OCI-LY7 (cell line): ENCODE data around the gene GALNT10. TPM values are rescaled to one million over a fixed set of nuclear protein-coding genes. Genes with fewer than 3 reads are reported as not detected.

Source experiments
- BruUV-seq: library from RNA; stranded (reverse); fragments of 400-500 nt; replicated peaks from 2 replicates; lab custom pipeline; 2021; lab: Mats Ljungman, UMichigan
- CTCF ChIA-PET: fragments of 300-600 bp; sonication (Branson Sonifier 250); formaldehyde crosslinking; loops from one replicate; lab custom pipeline; 2022; ENCODE audit warnings: antibody characterized with exemption; ENCODE audit not compliant: unreplicated experiment; lab: Charles Lee
- POLR2A ChIA-PET: fragments of 300-600 bp; sonication (Branson Sonifier 250); formaldehyde crosslinking; loops from one replicate; lab custom pipeline; 2022; ENCODE audit warnings: antibody characterized with exemption; lab: Charles Lee
- DNase-seq: peaks from one replicate; pipeline ENCODE4 v3.0.0-alpha.2; 2015; ENCODE audit warnings: low spot score
- H2AFZ ChIP-seq: fragments of 200-600 bp; sonication (generic), shearing (Covaris generic); 2 replicates; pipeline ENCODE4 v1.6.1; 2014; ENCODE audit warnings: mild to moderate bottlenecking, antibody characterized with exemption, low read length, moderate library complexity
- H3K27ac ChIP-seq: fragments of 200-600 bp; sonication (generic); 2 replicates; pipeline ENCODE4 v1.5.1; 2014; ENCODE audit warnings: mixed run types, low read depth, mild to moderate bottlenecking, moderate library complexity, low read length, inconsistent platforms; ENCODE audit not compliant: poor library complexity, severe bottlenecking
- H3K36me3 ChIP-seq: fragments of 200-600 bp; sonication (generic); 2 replicates; pipeline ENCODE4 v1.6.1; 2014; ENCODE audit warnings: mild to moderate bottlenecking, antibody characterized with exemption, low read length, moderate library complexity, mixed read lengths; ENCODE audit not compliant: insufficient read depth
- H3K4me1 ChIP-seq: fragments of 200-600 bp; sonication (generic); 2 replicates; pipeline ENCODE4 v1.5.1; 2014; ENCODE audit warnings: mild to moderate bottlenecking, low read length; ENCODE audit not compliant: insufficient read depth, poor library complexity, severe bottlenecking
- H3K4me2 ChIP-seq: fragments of 200-600 bp; sonication (generic); 2 replicates; pipeline ENCODE4 v1.6.1; 2014; ENCODE audit warnings: mild to moderate bottlenecking, low read length
- H3K4me3 ChIP-seq: fragments of 200-600 bp; sonication (generic); 2 replicates; pipeline ENCODE4 v1.5.1; 2014; ENCODE audit warnings: mild to moderate bottlenecking, low read depth, low read length; ENCODE audit not compliant: poor library complexity, severe bottlenecking
- H3K79me2 ChIP-seq: fragments of 200-600 bp; sonication (generic); 2 replicates; pipeline ENCODE4 v1.6.1; 2016; ENCODE audit warnings: low read depth, mild to moderate bottlenecking, low read length, moderate library complexity, mixed read lengths; ENCODE audit not compliant: insufficient read depth
- H3K9me2 ChIP-seq: fragments of 200-600 bp; sonication (generic); 2 replicates; pipeline ENCODE4 v1.6.1; 2016; ENCODE audit warnings: mild to moderate bottlenecking, low read length, mixed read lengths; ENCODE audit not compliant: insufficient read depth
- H3K9me3 ChIP-seq: fragments of 200-600 bp; sonication (generic); 2 replicates; pipeline ENCODE4 v1.6.1; 2014; ENCODE audit warnings: mild to moderate bottlenecking, mixed run types, low read length, mixed read lengths
- H4K20me1 ChIP-seq: fragments of 200-600 bp; sonication (generic); 2 replicates; pipeline ENCODE4 v1.6.1; 2014; ENCODE audit warnings: mild to moderate bottlenecking, antibody characterized with exemption, low read length, moderate library complexity, mixed read lengths; ENCODE audit not compliant: insufficient read depth
- EZH2phosphoT487 ChIP-seq: fragments of 200-600 bp; sonication (generic); IDR thresholded peaks from 2 replicates; pipeline ENCODE4 v1.6.1; 2018; ENCODE audit warnings: low read depth, borderline replicate concordance, mild to moderate bottlenecking, mixed run types, antibody characterized with exemption, low read length, moderate library complexity, mixed read lengths
- intact Hi-C: fragments of 100-400 bp; cut with micrococcal nuclease; formaldehyde crosslinking; loops from one replicate; pipeline ENCODE4 v1.10.0; 2022; ENCODE audit not compliant: unreplicated experiment
- total RNA-seq, 2 experiments: library from RNA; depleted of rRNA in 1 of 2; stranded (reverse); fragments of >200 nt in 1 of 2; shearing (Covaris generic) in 1 of 2; gene quantifications; 2 replicates each; pipeline ENCODE4 v1.2.3, GENCODE V29; 2014 to 2022
- TF ChIP-seq, protein P1 (sequence below): fragments of 200-600 bp; sonication (generic); conservative IDR thresholded peaks from 2 replicates; pipeline ENCODE4 v1.5.1; 2014; ENCODE audit warnings: mild to moderate bottlenecking, antibody characterized with exemption, low read length, moderate library complexity, mixed read lengths

The GALNT10 gene
- total RNA-seq, 2 experiments from 2014 or later: 7.3 to 20.6 TPM

DNA sequence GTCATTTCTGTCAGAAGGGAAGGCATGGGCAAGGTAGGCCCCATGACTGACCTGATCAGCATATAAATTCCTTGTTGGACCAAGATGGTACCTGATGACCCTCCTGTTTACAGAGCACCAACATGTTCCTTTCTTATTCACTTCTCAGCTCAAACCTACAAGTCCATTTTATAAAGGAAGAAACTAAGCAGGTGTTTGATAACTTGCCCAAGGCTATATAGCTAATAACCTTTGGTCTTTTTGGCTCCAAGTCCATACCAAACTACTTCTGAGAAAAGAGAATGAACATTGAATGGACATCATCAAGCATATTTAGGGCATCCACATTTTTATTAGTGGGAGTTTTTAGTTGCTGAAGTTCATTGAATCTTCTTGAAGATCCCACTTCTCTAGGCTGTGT is 125.2 kb downstream of the GALNT10 start:
- no peaks in the 10 kb centered on the region for H3K79me2 ChIP-seq
- no TSS peak for BruUV-seq
- H3K4me1 ChIP-seq: no peaks in the 10 kb centered on the region
- no peaks in the 10 kb centered on the region for H3K36me3 ChIP-seq
- POLR2A ChIA-PET: interaction anchor here (1.7 kb wide), 1 partner anchor 214 kb away, joined by 4 read pairs; no protein-coding TSS in a partner anchor
- no peak overlapping the region for H3K27ac ChIP-seq
- no peak for TF ChIP-seq EZH2phosphoT487
- TF ChIP-seq, protein P1, sequence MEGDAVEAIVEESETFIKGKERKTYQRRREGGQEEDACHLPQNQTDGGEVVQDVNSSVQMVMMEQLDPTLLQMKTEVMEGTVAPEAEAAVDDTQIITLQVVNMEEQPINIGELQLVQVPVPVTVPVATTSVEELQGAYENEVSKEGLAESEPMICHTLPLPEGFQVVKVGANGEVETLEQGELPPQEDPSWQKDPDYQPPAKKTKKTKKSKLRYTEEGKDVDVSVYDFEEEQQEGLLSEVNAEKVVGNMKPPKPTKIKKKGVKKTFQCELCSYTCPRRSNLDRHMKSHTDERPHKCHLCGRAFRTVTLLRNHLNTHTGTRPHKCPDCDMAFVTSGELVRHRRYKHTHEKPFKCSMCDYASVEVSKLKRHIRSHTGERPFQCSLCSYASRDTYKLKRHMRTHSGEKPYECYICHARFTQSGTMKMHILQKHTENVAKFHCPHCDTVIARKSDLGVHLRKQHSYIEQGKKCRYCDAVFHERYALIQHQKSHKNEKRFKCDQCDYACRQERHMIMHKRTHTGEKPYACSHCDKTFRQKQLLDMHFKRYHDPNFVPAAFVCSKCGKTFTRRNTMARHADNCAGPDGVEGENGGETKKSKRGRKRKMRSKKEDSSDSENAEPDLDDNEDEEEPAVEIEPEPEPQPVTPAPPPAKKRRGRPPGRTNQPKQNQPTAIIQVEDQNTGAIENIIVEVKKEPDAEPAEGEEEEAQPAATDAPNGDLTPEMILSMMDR: no peak
- no peak overlapping the region for H3K4me2 ChIP-seq
- no peaks in the 10 kb centered on the region for H3K9me3 ChIP-seq
- H3K9me2 ChIP-seq: no peaks in the 10 kb centered on the region
- DNase-seq: no peak
- H4K20me1 ChIP-seq: no peaks in the 10 kb centered on the region
- CTCF ChIA-PET: no interaction called here
- H2AFZ ChIP-seq: no peak overlapping the region
- H3K4me3 ChIP-seq: no peak overlapping the region
- intact Hi-C loops: no loop called here

DNA sequence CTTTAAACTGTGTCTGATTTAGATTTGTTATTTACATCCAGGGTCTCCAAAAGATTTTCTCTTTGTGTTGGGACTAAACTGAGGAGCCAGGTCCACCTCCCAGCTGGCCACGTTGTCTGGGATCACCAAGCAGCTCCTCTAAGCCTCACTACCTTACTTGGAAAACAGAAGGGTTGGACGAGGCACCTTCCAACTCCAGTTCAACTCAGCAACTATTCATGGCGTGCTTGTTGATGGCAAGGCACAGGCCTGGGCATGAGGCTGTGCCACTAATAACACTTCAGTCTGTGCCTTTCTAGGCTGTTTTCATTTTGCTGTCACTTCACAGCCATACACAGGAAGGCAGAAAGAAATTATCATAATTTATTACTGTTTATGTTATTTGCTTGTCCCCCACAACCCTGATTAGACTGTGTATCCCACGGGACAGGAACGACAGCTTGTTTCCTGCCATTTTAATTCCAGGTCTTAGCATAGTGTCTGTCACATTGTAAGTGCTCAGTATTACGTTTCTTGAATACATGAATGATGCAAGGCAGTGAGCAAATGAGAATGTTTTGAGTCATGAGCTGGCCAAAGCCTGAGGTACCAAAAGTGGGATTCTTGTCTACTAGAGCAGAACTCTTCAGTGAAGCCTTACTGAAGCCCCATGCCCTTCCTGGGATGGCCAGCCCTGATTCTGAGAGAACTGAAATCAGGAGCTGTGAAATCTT is 125.8 kb downstream of the GALNT10 start:
- Histone ChIP-seq H3K79me2 (no peaks in the 10 kb centered on the region), H2AFZ (no peak overlapping the region), H3K4me2 (no peak overlapping the region), H3K27ac (no peak overlapping the region), H3K9me3 (no peaks in the 10 kb centered on the region), H3K4me3 (no peak overlapping the region), H3K36me3 (no peaks in the 10 kb centered on the region), H4K20me1 (no peaks in the 10 kb centered on the region), H3K9me2 (no peaks in the 10 kb centered on the region), H3K4me1 (no peaks in the 10 kb centered on the region)
- BruUV-seq: no TSS peak
- ChIA-PET CTCF (no interaction called here), POLR2A (interaction anchor here (0.6 to 1.1 kb wide), 2 partner anchors 15 to 241 kb away, joined by 3 read pairs; no protein-coding TSS in a partner anchor)
- TF ChIP-seq, protein P1: no peak
- no peak for TF ChIP-seq EZH2phosphoT487
- no peak for DNase-seq
- intact Hi-C loops: no loop called here

DNA sequence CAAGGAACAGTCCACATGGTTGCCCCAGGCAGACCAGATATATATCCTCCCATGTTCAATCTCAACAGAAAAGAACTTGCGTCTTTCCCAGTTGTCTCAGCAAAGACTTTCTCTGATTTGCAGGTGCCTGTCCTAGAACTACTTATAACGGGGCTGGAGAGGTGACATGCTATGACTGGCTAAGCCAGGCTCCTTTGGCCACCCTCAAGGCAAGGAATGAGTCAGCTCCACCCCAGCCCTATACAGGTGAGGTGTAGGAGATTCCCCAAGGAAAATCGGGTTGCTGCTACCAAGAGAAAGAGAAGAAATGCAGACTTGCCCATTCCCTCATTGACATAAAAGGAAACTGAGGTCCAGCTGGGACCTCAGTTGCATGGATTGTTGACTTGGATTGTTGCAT is 127.4 kb downstream of the GALNT10 start:
- intact Hi-C loops: no loop called here
- Histone ChIP-seq H3K9me2 (no peaks in the 10 kb centered on the region), H3K36me3 (no peaks in the 10 kb centered on the region), H3K9me3 (no peaks in the 10 kb centered on the region), H3K4me2 (no peak overlapping the region), H3K27ac (no peak overlapping the region), H3K79me2 (no peaks in the 10 kb centered on the region), H3K4me1 (no peaks in the 10 kb centered on the region), H2AFZ (no peak overlapping the region), H4K20me1 (no peaks in the 10 kb centered on the region), H3K4me3 (no peak overlapping the region)
- no peak for DNase-seq
- ChIA-PET CTCF (no interaction called here), POLR2A (no interaction called here)
- TF ChIP-seq, protein P1: no peak
- no peak for TF ChIP-seq EZH2phosphoT487
- no TSS peak for BruUV-seq
